ENCODE results near the gene TBC1D2B.

GRCh38 chr15:78033864-78034263, 43.6 kb downstream of the TBC1D2B start:
- no peak for TF ChIP-seq CTCF (IDR thresholded peaks at IDR 0.05; ENCODE audit: extremely low read depth in 1 of 2, insufficient read depth in 1 of 2, low read depth in 1 of 2, low read length in 2 of 2)
- TF ChIP-seq MYC (IDR thresholded peaks at IDR 0.05; ENCODE audit: low read depth, low read length): no peak
- TF ChIP-seq EZH2 (IDR thresholded peaks at IDR 0.05; ENCODE audit: borderline replicate concordance, low read depth, low read length, severe bottlenecking): no peak
- no peak for TF ChIP-seq MAX (IDR thresholded peaks at IDR 0.05; ENCODE audit: insufficient read depth, insufficient read length)
- TF ChIP-seq POLR2AphosphoS5 (IDR thresholded peaks at IDR 0.05; ENCODE audit: insufficient read depth, low read depth, low read length): no peak

Data from endothelial cell of umbilical vein (primary cell).